GM23338 (cell line): ENCODE data around the gene RPL22. TPM values are rescaled to one million over a fixed set of nuclear protein-coding genes. Genes with fewer than 3 reads are reported as not detected.

Experiments
- ATAC-seq: fragments of 200-7000 bp; cut with Tn5 transposase; 3 replicates; pipeline ENCODE4 v1.9.1; 2020
- DNase-seq: peaks from one replicate; pipeline ENCODE4 v3.0.0-alpha.2; 2015; ENCODE audit warnings: low spot score
- H2AFZ ChIP-seq: fragments of 200-600 bp; sonication (generic); 2 replicates; pipeline ENCODE4 v1.8.0; 2016; ENCODE audit warnings: antibody characterized with exemption, mild to moderate bottlenecking, moderate library complexity
- H3F3A ChIP-seq: fragments of 200-600 bp; sonication (generic); replicated peaks from 2 replicates; pipeline ENCODE4 v1.8.0; 2017; ENCODE audit warnings: antibody characterized with exemption, mixed run types, low read depth
- H3K27ac ChIP-seq: fragments of 200-600 bp; sonication (generic); 2 replicates; pipeline ENCODE4 v1.6.1; 2016; ENCODE audit warnings: low read depth
- H3K27me3 ChIP-seq: fragments of 200-600 bp; sonication (generic); 2 replicates; pipeline ENCODE4 v1.8.0; 2016; ENCODE audit warnings: mild to moderate bottlenecking, mixed run types, moderate library complexity; ENCODE audit not compliant: insufficient read depth
- H3K36me3 ChIP-seq: fragments of 200-600 bp; sonication (generic); 2 replicates; pipeline ENCODE4 v1.8.0; 2016; ENCODE audit warnings: mild to moderate bottlenecking; ENCODE audit not compliant: insufficient read depth
- H3K4me1 ChIP-seq: fragments of 200-600 bp; sonication (generic); 2 replicates; pipeline ENCODE4 v1.8.0; 2016; ENCODE audit warnings: mild to moderate bottlenecking, moderate library complexity; ENCODE audit not compliant: insufficient read depth
- H3K4me2 ChIP-seq: fragments of 200-600 bp; sonication (generic); 2 replicates; pipeline ENCODE4 v1.7.1; 2017; ENCODE audit warnings: mixed run types
- H3K4me3 ChIP-seq: fragments of 200-600 bp; sonication (generic); 2 replicates; pipeline ENCODE4 v1.6.1; 2016; ENCODE audit warnings: mixed run types
- H3K79me2 ChIP-seq: fragments of 200-600 bp; sonication (generic); replicated peaks from 2 replicates; pipeline ENCODE4 v1.8.0; 2017; ENCODE audit warnings: mild to moderate bottlenecking; ENCODE audit not compliant: insufficient read depth
- H3K9me2 ChIP-seq: fragments of 200-600 bp; sonication (generic); 2 replicates; pipeline ENCODE4 v1.8.0; 2017; ENCODE audit not compliant: insufficient read depth
- H4K20me1 ChIP-seq: fragments of 200-600 bp; sonication (generic); replicated peaks from 2 replicates; pipeline ENCODE4 v1.8.0; 2017; ENCODE audit warnings: mild to moderate bottlenecking; ENCODE audit not compliant: insufficient read depth
- H3K27ac Mint-ChIP-seq: 2 replicates; pipeline ENCODE4 v1.8.0; 2020; ENCODE audit warnings: inconsistent platforms, mild to moderate bottlenecking, moderate library complexity, mixed read lengths
- H3K27me3 Mint-ChIP-seq: 3 replicates; pipeline ENCODE4 v1.8.0; 2022; ENCODE audit warnings: low read depth, mild to moderate bottlenecking, moderate library complexity, mixed read lengths, inconsistent platforms; ENCODE audit not compliant: insufficient read depth, poor library complexity
- H3K36me3 Mint-ChIP-seq: 3 replicates; pipeline ENCODE4 v1.8.0; 2021; ENCODE audit warnings: low read depth, mild to moderate bottlenecking, inconsistent platforms, moderate library complexity, mixed read lengths
- H3K4me1 Mint-ChIP-seq: 3 replicates; pipeline ENCODE4 v1.8.0; 2020; ENCODE audit warnings: mild to moderate bottlenecking, inconsistent platforms, mixed read lengths
- H3K4me3 Mint-ChIP-seq: 3 replicates; pipeline ENCODE4 v1.8.0; 2021; ENCODE audit warnings: moderate library complexity, mild to moderate bottlenecking, inconsistent platforms, mixed read lengths
- H3K9me3 Mint-ChIP-seq: 3 replicates; pipeline ENCODE4 v1.8.0; 2020; ENCODE audit warnings: moderate library complexity, mild to moderate bottlenecking, inconsistent platforms, mixed read lengths
- CREB1 ChIP-seq: fragments of 250-450 bp; sonication (Bioruptor Pico); IDR thresholded peaks from 2 replicates; pipeline ENCODE4 v1.5.0; 2020; ENCODE audit warnings: low read depth, mild to moderate bottlenecking, moderate library complexity
- ETS1 ChIP-seq: IDR thresholded peaks from 2 replicates; pipeline ENCODE4 v1.6.1; 2016; ENCODE audit warnings: antibody characterized with exemption
- EZH2 ChIP-seq: fragments of 200-600 bp; sonication (generic); IDR thresholded peaks from one replicate; pipeline ENCODE4 v1.8.0; 2017; ENCODE audit warnings: antibody characterized with exemption, mild to moderate bottlenecking, low read depth; ENCODE audit not compliant: unreplicated experiment
- EZH2phosphoT487 ChIP-seq: fragments of 200-600 bp; sonication (generic); IDR thresholded peaks from one replicate; pipeline ENCODE4 v1.8.1; 2018; ENCODE audit warnings: antibody characterized with exemption; ENCODE audit not compliant: unreplicated experiment
- NANOG ChIP-seq: IDR thresholded peaks from 2 replicates; pipeline ENCODE4 v1.6.1; 2016; ENCODE audit warnings: antibody characterized with exemption, borderline replicate concordance
- POLR2AphosphoS5 ChIP-seq: IDR thresholded peaks from 2 replicates; pipeline ENCODE4 v1.6.1; 2016; ENCODE audit warnings: antibody characterized with exemption, low read depth
- REST ChIP-seq: IDR thresholded peaks from one replicate; pipeline ENCODE4 v1.6.1; 2018; ENCODE audit warnings: antibody characterized with exemption; ENCODE audit not compliant: unreplicated experiment
- STAT1 ChIP-seq: IDR thresholded peaks from one replicate; pipeline ENCODE4 v1.6.1; 2016; ENCODE audit warnings: antibody characterized with exemption; ENCODE audit not compliant: unreplicated experiment
- ZNF114 ChIP-seq: fragments of 250-450 bp; sonication (Bioruptor Pico); IDR thresholded peaks from 2 replicates; pipeline ENCODE4 v1.5.0; 2020; ENCODE audit warnings: mild to moderate bottlenecking, moderate library complexity
- ZNF331 ChIP-seq: fragments of 250-450 bp; sonication (Bioruptor Pico); IDR thresholded peaks from 2 replicates; pipeline ENCODE4 v1.5.0; 2020; ENCODE audit warnings: low read depth, mild to moderate bottlenecking, moderate library complexity
- ZNF462 ChIP-seq: fragments of 250-450 bp; sonication (Bioruptor Pico); IDR thresholded peaks from 2 replicates; pipeline ENCODE4 v1.5.0; 2020; ENCODE audit warnings: mild to moderate bottlenecking, moderate library complexity
- polyA plus RNA-seq: library from polyadenylated mRNA; unstranded; fragments of >200 nt; fragmentation: Nextera tagmentation; extraction: Ambion mirVana; gene quantifications from 2 replicates; pipeline ENCODE4 v1.2.1, GENCODE V29; 2016
- total RNA-seq: library from RNA; depleted of rRNA; stranded (reverse); fragments of >200 nt; shearing (Covaris generic); gene quantifications from 2 replicates; pipeline ENCODE4 v1.2.3, GENCODE V29; 2014
- TF ChIP-seq, protein P1 (sequence below), 2 experiments: fragments of 200-600 bp in 1 of 2; sonication (generic) in 1 of 2; conservative IDR thresholded peaks; 2 replicates each; pipeline versions ENCODE4 v1.5.1 to v1.6.1; 2016 to 2017; ENCODE audit warnings: antibody characterized with exemption in 2 of 2, low read depth in 2 of 2, mild to moderate bottlenecking in 2 of 2, moderate library complexity in 1 of 2

Gene RPL22
- total and polyA plus RNA-seq, 2 experiments from 2014 or later: 145 to 818 TPM

DNA sequence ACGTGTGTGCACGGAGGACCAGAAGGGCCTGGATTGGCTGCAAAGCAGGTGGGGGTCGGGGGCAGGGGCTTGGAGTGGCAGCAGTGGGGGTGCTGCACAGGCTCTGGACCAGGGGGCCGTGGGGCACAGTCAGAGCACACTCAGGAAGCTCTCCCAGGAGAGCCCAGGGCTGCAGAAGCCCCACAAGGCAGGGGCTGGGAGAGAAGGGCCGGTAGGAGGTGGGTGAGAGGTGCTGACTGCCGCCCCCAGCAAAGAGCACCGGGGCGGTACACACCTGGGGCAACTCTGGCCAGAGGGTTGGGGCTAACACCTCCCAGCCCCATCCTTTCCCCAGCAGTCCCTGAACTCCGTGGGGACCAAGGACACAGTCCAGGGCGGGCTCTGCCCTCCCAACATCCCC is 33.2 kb downstream of the RPL22 start (continued):
- TF ChIP-seq REST: no peak
- no peak for TF ChIP-seq EZH2
- TF ChIP-seq CREB1: no peak
- TF ChIP-seq STAT1: no peak
- no peak for TF ChIP-seq POLR2AphosphoS5
- TF ChIP-seq ZNF331 (CRISPR knock-in tag): no peak
- TF ChIP-seq ZNF114 (CRISPR knock-in tag): no peak
- TF ChIP-seq NANOG: no peak
- TF ChIP-seq ETS1: no peak

- H3K4me1 Mint-ChIP-seq: peaks cover 15% of the 10 kb centered on the region
- peaks cover 17% of the 10 kb centered on the region for H3K27me3 Mint-ChIP-seq
- no peak for ATAC-seq
- Histone ChIP-seq H3K4me1 (peaks cover 3% of the 10 kb centered on the region; the same call in 1 of the 2 replicates), H3K79me2 (no peaks in the 10 kb centered on the region), H3F3A (peaks cover 6% of the 10 kb centered on the region; the same call in 1 of the 2 replicates), H3K36me3 (no peaks in the 10 kb centered on the region), H3K4me2 (no peak overlapping the region), H4K20me1 (no peaks in the 10 kb centered on the region), H3K9me2 (no peaks in the 10 kb centered on the region), H2AFZ (no peak overlapping the region), H3K27ac (no peak overlapping the region), H3K4me3 (no peak overlapping the region), H3K27me3 (no peaks in the 10 kb centered on the region)
- no peak overlapping the region for H3K4me3 Mint-ChIP-seq
- H3K27ac Mint-ChIP-seq: no peak overlapping the region
- H3K36me3 Mint-ChIP-seq: no peaks in the 10 kb centered on the region
- no peaks in the 10 kb centered on the region for H3K9me3 Mint-ChIP-seq
- no peak for DNase-seq
- TF ChIP-seq NANOG (no peak), ZNF462 (no peak), ZNF114 (CRISPR knock-in tag) (no peak), EZH2phosphoT487 (no peak), CREB1 (no peak), EZH2 (no peak)
- TF ChIP-seq, protein P1, sequence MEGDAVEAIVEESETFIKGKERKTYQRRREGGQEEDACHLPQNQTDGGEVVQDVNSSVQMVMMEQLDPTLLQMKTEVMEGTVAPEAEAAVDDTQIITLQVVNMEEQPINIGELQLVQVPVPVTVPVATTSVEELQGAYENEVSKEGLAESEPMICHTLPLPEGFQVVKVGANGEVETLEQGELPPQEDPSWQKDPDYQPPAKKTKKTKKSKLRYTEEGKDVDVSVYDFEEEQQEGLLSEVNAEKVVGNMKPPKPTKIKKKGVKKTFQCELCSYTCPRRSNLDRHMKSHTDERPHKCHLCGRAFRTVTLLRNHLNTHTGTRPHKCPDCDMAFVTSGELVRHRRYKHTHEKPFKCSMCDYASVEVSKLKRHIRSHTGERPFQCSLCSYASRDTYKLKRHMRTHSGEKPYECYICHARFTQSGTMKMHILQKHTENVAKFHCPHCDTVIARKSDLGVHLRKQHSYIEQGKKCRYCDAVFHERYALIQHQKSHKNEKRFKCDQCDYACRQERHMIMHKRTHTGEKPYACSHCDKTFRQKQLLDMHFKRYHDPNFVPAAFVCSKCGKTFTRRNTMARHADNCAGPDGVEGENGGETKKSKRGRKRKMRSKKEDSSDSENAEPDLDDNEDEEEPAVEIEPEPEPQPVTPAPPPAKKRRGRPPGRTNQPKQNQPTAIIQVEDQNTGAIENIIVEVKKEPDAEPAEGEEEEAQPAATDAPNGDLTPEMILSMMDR (conservative IDR thresholded peaks at IDR 0.05; ENCODE audit: low read depth in 2 of 2): no peak
These were observed 33.9 kb downstream of the RPL22 start for GRCh38 chr1:6165441-6165985.
